Stimulated activated CD8-positive, alpha-beta memory T cell treated with anti-CD3 and anti-CD28 coated beads, Interleukin-15, amount 100 ng/mL, for 48 hours (primary cell): ENCODE data around the gene USH2A.

Experiments used
- DNase-seq, 2 donors: peaks; one replicate each; pipeline ENCODE4 v3.0.0-alpha.2; 2020; ENCODE audit warnings: low read depth in 2 of 2

Gene USH2A

GRCh38 chr1:216123446-216124191 is 299.6 kb downstream of the USH2A start:
- DNase-seq = no peak

DNA sequence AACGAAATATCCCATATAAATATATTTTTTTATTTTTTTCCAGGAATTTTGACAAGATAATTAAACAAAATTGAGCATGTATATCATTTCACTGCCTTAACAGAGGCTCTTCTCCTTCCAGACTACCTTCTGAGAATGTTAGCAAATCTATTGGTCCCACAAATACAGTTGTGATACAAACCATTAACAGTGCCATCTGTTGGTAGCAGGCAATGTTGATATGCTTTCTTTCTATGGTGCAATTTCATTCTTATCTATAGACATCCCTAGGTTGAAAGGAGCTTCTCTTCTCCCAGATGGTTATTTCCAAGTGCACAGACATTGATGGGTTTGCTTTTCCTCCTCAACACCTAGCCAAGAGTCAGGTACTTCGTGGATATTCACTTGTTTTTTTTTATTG is 303.6 kb downstream of the USH2A start:
- no peak for DNase-seq

DNA sequence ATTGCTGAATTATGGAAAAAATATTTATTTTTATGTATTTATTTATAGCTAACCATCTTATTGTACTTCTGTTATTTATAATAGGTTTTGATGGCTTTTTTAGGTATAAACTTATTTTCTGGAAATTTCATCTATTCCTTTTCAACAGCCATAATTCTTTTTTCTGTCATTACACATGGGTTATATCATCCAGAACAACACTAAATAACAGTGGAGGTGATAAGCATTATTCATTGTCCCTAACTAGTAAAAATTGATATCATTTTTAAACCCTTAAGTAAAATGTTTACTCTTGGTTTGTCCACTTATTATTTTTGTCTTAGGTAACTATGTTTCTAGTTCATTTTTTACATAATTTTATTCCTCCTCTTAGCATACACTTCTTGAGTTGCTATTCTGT is 309.1 kb downstream of the USH2A start:
- no peak for DNase-seq

DNA sequence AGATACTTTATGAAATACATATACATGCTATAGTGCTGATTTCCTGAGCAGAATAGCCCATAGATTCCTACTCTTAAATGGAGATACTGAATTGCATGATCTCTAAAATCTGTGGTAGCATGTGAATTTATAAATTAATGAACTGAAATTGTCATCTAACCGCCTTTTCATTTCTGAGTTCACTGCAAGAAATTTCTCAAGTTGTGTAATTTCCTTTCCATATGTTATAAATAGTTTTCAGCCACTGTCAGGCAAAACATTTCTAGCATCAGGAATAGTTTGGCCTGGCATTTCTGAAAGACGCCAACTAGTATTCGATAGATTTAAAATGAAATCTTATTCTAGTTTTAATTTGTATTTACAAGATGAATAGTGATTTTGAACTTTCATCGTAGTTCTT is 310.1 kb downstream of the USH2A start:
- no peak for DNase-seq

DNA sequence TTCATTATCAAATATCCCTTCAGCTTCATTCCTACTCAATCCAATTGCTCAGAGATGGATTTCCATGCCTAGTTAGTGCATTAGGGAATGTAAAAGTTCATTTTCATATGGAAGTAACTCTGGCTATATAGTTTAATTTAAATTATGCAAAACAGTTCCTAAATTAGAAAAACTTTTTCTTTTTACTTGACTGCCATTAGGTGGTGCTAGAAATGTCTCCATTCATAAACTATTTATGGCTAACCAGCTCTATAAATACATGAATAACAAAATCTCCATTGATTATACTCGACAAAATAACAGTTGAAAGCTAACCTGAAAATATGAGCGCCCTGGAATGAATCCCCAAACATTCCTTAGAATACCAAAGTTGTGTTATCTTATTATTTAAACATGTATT is 311.4 kb downstream of the USH2A start:
- no peak for DNase-seq

DNA sequence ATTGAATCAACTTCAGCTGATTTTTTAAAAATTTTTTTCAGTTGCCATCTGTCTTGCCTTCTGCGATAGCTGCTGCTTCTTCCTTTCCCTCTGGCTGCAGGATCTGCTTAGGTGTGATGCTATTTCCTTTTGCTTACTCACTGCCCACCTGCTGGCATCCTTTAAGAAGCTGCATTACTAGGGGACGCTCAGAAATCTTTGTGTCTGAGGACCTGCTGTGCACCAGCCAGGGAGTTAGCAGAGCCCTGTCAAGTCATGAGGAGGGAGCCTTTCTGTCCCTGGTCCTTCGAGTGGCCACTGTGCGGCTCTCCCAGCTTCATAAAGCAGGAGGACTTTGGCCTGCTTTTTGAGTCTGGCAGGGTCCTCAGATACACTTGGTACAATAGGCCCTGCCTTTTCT is 327.8 kb downstream of the USH2A start:
- DNase-seq = no peak

DNA sequence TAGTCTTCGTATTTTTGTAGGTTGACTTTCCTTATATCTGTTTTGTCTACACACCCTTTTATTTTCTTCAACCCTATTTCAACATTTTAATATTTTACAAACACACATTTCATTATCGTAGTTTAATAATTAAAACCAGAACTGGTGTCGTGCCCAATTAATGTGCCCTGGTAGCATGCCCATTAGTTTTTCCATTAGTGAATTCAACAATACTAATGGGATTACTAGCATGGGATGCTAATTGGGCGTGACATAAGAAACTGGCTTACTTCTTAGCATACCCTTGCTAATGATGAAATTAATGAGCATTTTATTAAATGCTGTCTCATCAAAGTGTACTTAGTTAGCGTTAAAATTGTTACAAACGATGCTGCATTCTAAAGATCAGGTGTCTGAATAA is 332.7 kb downstream of the USH2A start:
- DNase-seq = no peak

- DNase-seq = no peak
Observed at GRCh38 chr1:216086678-216087077, 336.6 kb downstream of the USH2A start.

DNA sequence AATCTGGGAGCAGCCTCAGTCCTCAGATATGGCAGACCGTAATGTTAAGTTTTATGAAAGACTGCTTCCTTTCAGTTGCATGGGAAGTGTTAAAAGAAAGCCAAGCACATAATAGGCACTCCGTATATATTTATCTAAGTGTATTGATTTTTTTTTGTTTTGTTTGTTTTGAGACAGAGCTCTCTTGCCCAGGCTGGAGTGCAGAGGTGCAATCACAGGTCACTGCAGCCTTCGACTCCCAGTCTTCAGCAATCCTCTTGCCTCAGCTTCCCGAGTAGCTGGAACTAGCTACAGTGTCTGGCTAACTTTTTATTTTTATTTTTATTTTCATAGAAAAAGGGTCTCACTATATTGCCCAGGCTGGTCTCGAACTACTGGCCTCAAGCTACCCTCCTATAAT is 341.8 kb downstream of the USH2A start:
- DNase-seq = no peak

DNA sequence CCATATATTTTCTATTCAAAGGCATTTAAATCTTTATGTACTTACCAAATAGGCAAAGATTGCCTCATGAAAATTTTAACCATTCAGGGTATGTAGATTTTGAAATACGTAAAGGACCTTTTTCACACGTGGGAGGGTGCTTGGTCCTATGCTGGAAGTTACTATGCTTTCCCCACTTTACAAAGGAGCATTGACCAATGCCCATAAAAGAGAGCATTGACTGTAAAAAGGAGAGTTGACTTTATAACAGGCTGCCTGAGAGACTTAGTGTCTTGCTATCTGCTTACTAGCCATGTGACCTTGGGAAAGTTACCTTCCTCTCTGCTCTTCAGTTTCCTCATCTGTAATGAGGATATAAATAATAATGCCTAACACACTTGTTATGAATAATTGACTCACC is 346.5 kb downstream of the USH2A start:
- DNase-seq = no peak

GRCh38 chr1:216075339-216075738 is 347.9 kb downstream of the USH2A start:
- no peak for DNase-seq

- DNase-seq = no peak
Observed at GRCh38 chr1:216073793-216074595, 349.3 kb downstream of the USH2A start.

DNA sequence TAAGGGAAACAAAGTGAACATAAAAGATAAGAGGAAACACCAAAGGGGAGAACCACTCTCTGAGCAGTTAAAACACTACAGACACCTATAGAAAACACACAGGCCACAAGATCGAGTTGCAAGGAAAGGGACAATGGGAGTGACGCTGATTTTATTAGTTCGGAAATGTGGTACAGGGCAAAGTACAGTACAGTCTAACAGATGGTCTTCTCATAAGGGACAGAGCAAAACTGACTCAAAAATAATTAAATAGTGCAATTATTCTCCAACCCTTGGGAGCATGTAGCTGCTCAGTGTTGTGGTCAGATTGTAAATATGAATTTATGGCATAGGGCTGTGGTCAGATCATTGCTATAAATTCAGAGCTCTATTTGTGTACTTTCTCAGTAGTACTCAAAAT is 352.0 kb downstream of the USH2A start:
- no peak for DNase-seq

GRCh38 chr1:216064643-216065042 is 358.6 kb downstream of the USH2A start:
- no peak for DNase-seq

GRCh38 chr1:216057947-216058346 is 365.3 kb downstream of the USH2A start:
- DNase-seq = no peak

DNA sequence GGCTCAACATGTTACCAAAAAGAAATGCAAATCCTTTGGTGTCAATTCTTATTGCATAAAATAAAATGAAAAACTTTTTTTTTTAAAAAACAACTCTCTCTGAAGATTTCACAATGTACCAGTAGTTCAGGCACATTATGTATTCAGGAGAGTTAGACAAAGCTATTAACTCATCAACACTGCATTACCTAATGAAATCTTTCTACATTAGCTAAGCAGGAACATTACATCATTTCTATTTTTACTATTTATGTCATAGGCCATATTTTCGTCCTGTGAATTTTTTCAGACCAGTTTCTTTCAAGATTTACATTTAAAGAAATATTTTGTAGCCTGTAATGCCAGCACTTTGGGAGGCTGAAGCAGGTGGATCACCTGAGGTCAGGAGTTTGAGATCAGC is 366.2 kb downstream of the USH2A start:
- DNase-seq = no peak

- no peak for DNase-seq
Observed at GRCh38 chr1:216055004-216055403, 368.2 kb downstream of the USH2A start.

GRCh38 chr1:216054600-216054999 is 368.6 kb downstream of the USH2A start:
- no peak for DNase-seq

GRCh38 chr1:216051071-216051470 is 372.2 kb downstream of the USH2A start:
- no peak for DNase-seq

DNA sequence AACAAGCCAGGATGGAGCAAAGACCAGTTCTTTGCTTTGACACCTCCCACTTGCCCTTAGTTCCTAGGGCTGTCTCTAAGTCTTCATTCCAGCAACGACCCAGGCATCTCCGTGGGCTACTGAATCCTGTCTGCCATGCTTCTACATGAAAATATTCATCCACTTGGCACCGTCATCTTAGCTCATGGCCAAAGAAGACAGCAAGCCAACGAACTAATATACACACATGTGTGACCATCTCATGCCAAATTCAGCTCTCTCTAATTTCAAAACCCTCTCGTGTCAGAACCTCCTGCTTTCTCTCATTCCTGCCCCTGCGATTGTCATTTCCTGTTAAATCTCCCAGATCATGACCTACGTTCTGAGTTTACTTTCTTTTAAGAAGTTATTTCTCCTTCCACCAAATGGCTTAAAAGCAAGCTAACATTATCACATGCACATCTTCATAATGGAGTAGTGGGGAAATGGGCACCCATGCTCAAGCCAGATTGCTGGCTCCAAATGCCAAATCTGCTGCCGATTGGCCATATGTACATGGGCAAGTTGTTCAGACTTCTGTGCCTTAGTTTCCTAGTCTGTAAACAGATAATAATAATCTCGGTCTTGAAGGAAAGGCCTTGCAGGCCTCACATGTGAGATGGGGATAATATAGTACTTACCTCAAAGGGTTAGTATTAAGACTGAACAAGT is 373.4 kb downstream of the USH2A start:
- DNase-seq = no peak

DNA sequence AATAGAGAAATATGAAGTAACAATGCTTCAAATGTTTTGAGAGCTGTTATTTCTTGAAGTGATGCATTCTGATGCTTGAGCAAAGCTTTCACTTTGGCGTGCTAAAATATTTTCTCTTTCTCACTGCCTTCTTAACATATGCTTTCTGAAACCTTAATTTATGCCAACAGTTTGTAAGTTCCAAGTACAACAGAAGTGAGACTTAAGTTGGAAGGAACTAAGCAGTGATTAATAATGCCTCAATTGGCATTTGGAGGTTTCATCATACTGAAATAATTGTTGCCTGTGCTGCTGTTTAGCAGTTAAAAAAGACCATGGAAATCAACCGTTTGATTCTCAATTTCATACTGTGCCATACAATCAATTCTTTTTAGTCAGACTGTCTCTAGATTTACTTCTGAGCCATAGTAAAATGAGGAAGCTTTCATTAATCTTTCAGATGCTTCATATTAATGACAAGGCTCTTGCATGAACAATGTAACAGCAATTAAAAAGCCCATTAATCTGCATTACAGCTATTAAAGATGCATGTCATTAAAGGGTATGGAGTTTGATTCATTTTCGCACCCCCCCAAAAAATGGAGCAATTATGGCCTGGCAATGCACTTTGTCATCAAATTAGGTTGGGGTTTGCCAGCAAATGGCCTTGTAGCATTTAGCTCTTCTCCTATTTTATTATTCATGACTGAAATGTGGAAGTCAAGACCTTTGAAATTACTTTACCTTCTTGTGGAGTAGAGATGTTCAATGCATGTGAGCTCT is 375.3 kb downstream of the USH2A start:
- no peak for DNase-seq

- no peak for DNase-seq
Observed at GRCh38 chr1:216046336-216046735, 376.9 kb downstream of the USH2A start.
